ENCODE results near the gene CSTPP1.

- TF ChIP-seq CTCF (IDR thresholded peaks at IDR 0.05; ENCODE audit: insufficient read depth, low read depth, low read length) (no peak), EZH2 (IDR thresholded peaks at IDR 0.05; ENCODE audit: insufficient read depth, low read length) (no peak)
These were observed 125.0 kb downstream of the CSTPP1 start for GRCh38 chr11:47061429-47062178.
